ENCODE results near the gene CDH23. TPM values are rescaled to one million over a fixed set of nuclear protein-coding genes. Genes with fewer than 3 reads are reported as not detected.

Gene CDH23
- total RNA-seq, 2 experiments from 2014 or later: 4.0 to 4.5 TPM

DNA sequence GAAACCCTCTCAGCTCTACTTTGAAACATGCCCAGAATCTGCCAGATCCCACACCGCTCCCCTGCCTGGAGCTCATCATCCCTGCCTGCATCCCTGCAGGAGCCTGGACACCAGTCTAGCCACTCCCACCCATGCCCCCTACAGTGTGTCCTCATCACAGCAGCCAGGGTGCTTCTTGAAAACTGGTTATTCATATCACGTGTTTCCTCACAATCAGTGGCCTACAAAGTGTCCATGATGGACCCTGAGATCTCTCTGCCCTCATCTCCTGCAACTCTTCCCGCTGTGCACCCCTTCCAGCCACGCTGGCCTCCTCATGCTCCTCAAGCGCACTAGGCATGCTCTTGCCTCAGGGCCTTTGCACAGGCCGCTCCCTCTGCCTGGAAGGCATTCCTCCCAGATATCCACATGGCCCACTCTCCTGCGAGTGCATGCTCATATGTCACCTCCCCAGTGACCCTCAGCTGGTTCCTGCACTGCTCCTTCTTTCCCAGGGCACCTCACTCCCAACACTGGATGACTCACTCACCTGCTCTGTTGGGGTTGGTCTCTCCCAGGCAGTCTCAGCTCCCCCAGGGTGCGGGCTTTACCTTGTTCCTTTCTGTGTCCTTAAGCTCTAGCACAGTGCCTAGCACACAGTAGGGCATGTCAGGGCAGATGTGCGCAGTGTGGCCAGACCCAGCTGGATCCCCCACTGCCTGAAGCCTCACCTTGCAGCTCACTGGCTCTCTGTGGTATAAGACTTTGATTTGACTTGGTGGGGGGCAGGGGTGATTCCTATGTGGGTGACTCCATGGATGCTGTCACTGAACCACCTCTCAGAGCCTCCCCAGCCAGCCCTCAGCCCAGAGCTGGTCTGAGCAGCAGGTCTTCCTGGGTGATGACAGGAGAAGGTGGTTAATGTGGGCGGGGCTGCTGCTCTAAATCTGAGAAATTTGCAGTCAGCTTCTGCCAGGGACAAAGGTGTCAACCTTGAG is 37.3 kb downstream of the CDH23 start:
- H3K27ac Mint-ChIP-seq: no peak overlapping the region
- DNase-seq: no peak
- CTCF ChIA-PET: interaction anchor here (1.6 kb wide), 1 partner anchor 7 kb away, joined by 5 read pairs; no protein-coding TSS in a partner anchor

GRCh38 chr10:71434760-71435394 is 38.2 kb downstream of the CDH23 start:
- no peaks in the 10 kb centered on the region for H3K36me3 Mint-ChIP-seq (ENCODE audit: low read depth)
- no peak for DNase-seq
- ChIA-PET POLR2A (no interaction called here), CTCF (interaction anchor here (0.9 to 1.6 kb wide), 2 partner anchors 8 to 11 kb away, joined by 3 to 5 read pairs; no protein-coding TSS in a partner anchor)
- H3K4me1 Mint-ChIP-seq: no peaks in the 10 kb centered on the region
- no peak overlapping the region for H3K4me3 Mint-ChIP-seq
- H3K27ac Mint-ChIP-seq: no peak overlapping the region
- no peaks in the 10 kb centered on the region for H3K27me3 Mint-ChIP-seq
- H3K9me3 Mint-ChIP-seq: no peaks in the 10 kb centered on the region

More for the DNA sequence above, 37.3 kb downstream of the CDH23 start:
- Mint-ChIP-seq H3K4me1 (no peaks in the 10 kb centered on the region), H3K36me3 (ENCODE audit: low read depth) (no peaks in the 10 kb centered on the region), H3K4me3 (no peak overlapping the region), H3K27me3 (no peaks in the 10 kb centered on the region), H3K9me3 (no peaks in the 10 kb centered on the region)
- POLR2A ChIA-PET: no interaction called here

DNA sequence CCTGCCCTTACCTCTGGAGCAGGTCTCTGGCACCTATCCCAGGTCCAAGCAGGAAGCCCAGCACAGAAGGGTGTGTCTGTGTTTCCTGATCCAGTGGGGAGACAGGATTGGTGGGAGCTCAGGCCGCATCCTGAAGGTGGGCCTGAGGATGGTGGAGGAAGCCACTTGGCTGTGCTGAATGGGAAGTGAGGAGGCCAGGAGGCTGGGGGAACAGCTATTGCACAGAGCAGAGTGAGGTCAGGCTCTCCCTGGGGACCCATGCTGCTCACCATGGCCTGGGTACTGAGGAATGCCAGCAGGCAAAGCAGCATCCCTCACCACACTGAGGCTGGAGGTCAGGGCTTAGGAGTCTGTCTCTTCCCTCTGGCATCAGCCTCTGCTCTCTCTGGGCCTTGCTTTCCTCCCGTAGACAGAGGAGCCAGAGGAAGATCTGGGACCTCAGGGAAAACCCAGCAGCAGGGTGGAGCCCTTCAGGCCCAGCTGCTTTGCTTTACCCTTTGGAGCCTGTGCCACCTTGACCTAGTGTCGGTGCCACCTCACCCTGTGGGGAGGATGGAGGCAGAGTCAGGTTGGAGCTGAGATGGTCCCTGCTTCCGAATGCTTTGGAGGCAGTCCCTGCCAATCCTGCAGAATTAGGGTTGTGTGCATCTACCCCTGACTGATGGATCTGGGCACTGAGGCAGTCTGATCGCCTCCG is 39.0 kb downstream of the CDH23 start:
- Mint-ChIP-seq H3K27ac (no peak overlapping the region), H3K36me3 (ENCODE audit: low read depth) (no peaks in the 10 kb centered on the region), H3K4me3 (no peak overlapping the region), H3K4me1 (no peaks in the 10 kb centered on the region), H3K27me3 (no peaks in the 10 kb centered on the region), H3K9me3 (no peaks in the 10 kb centered on the region)
- no peak for DNase-seq
- ChIA-PET CTCF (interaction anchor here (0.9 to 1.6 kb wide), 2 partner anchors 9 to 10 kb away, joined by 3 to 5 read pairs; no protein-coding TSS in a partner anchor), POLR2A (no interaction called here)

GRCh38 chr10:71436268-71437125 is 39.8 kb downstream of the CDH23 start:
- H3K27ac Mint-ChIP-seq: no peak overlapping the region
- H3K4me1 Mint-ChIP-seq: no peaks in the 10 kb centered on the region
- no peaks in the 10 kb centered on the region for H3K27me3 Mint-ChIP-seq
- no peak for DNase-seq
- ChIA-PET CTCF (no interaction called here), POLR2A (no interaction called here)
- no peaks in the 10 kb centered on the region for H3K36me3 Mint-ChIP-seq (ENCODE audit: low read depth)
- no peaks in the 10 kb centered on the region for H3K9me3 Mint-ChIP-seq
- H3K4me3 Mint-ChIP-seq: no peak overlapping the region

DNA sequence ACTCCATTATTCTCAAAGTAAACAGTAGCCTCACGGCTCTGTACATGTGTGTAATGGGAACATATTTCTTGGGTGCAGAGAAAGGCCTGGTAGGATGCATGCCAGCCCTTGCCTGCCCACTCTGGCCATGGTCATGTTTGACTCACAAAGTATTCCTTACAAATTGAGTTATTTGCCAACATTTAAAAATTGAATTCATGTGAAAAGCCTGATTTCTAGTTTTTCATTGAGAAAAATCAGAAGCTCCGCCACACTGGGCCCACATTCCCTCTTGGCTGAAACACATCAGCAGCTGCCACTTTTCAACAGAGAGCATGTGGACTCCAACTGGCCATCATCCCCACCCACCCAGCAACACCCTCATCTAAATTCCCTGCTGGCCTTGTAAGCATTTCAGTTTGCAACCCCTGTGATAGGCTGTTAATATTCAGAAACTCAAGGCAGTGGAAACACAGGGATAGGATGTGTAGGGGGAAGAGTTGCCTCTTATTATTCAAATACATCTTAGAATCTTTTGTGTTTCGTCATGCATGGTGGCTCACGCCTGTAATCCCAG is 40.9 kb downstream of the CDH23 start:
- no peak overlapping the region for H3K4me3 Mint-ChIP-seq
- H3K4me1 Mint-ChIP-seq: no peaks in the 10 kb centered on the region
- H3K27ac Mint-ChIP-seq: no peak overlapping the region
- DNase-seq: no peak
- POLR2A ChIA-PET: no interaction called here
- no peaks in the 10 kb centered on the region for H3K9me3 Mint-ChIP-seq
- CTCF ChIA-PET: interaction anchor here (0.6 kb wide), 1 partner anchor 212 kb away, joined by 3 read pairs; no protein-coding TSS in a partner anchor
- no peaks in the 10 kb centered on the region for H3K36me3 Mint-ChIP-seq (ENCODE audit: low read depth)
- H3K27me3 Mint-ChIP-seq: no peaks in the 10 kb centered on the region

GRCh38 chr10:71438761-71439160 is 42.0 kb downstream of the CDH23 start:
- H3K4me1 Mint-ChIP-seq: no peaks in the 10 kb centered on the region
- ChIA-PET CTCF (interaction anchor here (0.6 kb wide), 1 partner anchor 115 kb away, joined by 3 read pairs; no protein-coding TSS in a partner anchor), POLR2A (no interaction called here)
- H3K36me3 Mint-ChIP-seq (ENCODE audit: low read depth): no peaks in the 10 kb centered on the region
- H3K27ac Mint-ChIP-seq: no peak overlapping the region
- no peaks in the 10 kb centered on the region for H3K27me3 Mint-ChIP-seq
- no peaks in the 10 kb centered on the region for H3K9me3 Mint-ChIP-seq
- no peak for DNase-seq
- H3K4me3 Mint-ChIP-seq: no peak overlapping the region

GRCh38 chr10:71439670-71440425 is 43.1 kb downstream of the CDH23 start:
- DNase-seq: no peak
- Mint-ChIP-seq H3K36me3 (ENCODE audit: low read depth) (no peaks in the 10 kb centered on the region), H3K27me3 (no peaks in the 10 kb centered on the region), H3K4me3 (no peak overlapping the region), H3K9me3 (no peaks in the 10 kb centered on the region), H3K27ac (no peak overlapping the region), H3K4me1 (no peaks in the 10 kb centered on the region)
- ChIA-PET CTCF (no interaction called here), POLR2A (no interaction called here)

- ChIA-PET CTCF (no interaction called here), POLR2A (no interaction called here)
- H3K27ac Mint-ChIP-seq: no peak overlapping the region
- DNase-seq: no peak
- H3K9me3 Mint-ChIP-seq: no peaks in the 10 kb centered on the region
- H3K36me3 Mint-ChIP-seq (ENCODE audit: low read depth): no peaks in the 10 kb centered on the region
- no peak overlapping the region for H3K4me3 Mint-ChIP-seq
- no peaks in the 10 kb centered on the region for H3K4me1 Mint-ChIP-seq
- H3K27me3 Mint-ChIP-seq: no peaks in the 10 kb centered on the region
These were observed 43.9 kb downstream of the CDH23 start for GRCh38 chr10:71440506-71441035.

DNA sequence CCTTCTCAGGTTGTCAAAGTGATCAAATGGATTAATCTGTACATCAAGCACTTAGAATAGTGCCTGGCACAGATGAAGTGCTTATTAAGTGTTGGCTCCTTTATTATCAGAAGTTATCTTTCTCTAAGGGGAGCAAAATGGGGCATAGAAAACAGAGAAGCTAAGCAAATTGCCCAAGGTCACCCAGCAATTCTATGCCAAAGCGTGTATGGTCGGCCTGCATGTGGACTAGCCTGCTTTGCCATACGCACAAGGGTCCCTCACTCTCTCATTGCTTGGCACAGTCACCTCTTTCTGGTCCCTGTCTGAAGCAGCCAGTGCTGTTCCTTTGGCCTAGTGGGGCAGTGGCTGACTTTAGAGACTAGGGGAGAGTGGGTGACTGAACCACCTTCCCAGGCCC is 45.3 kb downstream of the CDH23 start:
- Mint-ChIP-seq H3K4me1 (no peaks in the 10 kb centered on the region), H3K27me3 (no peaks in the 10 kb centered on the region), H3K9me3 (no peaks in the 10 kb centered on the region), H3K36me3 (ENCODE audit: low read depth) (no peaks in the 10 kb centered on the region), H3K4me3 (no peak overlapping the region), H3K27ac (no peak overlapping the region)
- DNase-seq: no peak
- CTCF ChIA-PET: no interaction called here
- POLR2A ChIA-PET: no interaction called here

DNA sequence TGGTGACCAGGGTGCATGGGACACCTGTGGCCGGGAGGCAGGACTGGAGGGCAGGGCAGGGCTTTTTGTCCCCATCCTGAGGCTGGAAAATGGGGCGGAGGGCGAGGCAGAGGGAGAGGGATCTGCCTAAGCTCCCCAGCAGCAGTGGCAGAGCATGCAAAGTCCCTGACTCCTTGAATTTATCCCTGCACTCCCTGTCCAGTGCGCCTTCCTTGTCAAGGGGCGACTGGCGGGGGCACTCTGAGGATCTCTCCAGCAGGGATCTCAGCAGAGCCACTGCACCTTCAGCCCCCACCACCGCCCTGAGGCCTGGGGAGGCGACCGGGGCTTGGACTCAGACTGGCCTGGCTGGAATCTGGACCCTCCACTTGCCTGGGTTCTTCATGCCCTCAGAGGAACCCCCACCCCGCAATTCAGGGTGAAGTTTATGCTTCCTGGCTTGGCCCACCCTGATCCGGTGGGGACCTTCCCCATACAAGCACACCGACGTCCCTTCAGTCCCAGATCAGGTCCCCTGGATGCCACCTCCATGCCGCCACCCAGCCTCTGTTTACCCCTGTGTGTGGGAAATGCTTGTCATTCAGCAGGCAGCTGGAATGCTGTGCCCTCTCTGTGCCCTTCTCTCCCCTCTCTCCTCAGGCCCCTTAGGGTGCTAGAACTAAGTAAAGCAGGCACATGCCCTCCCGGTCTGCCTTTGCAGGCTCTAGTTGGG is 46.3 kb downstream of the CDH23 start:
- H3K4me1 Mint-ChIP-seq: no peaks in the 10 kb centered on the region
- ChIA-PET POLR2A (no interaction called here), CTCF (interaction anchor here (1.0 kb wide), 1 partner anchor 127 kb away, joined by 3 read pairs; no protein-coding TSS in a partner anchor)
- H3K27ac Mint-ChIP-seq: no peak overlapping the region
- H3K27me3 Mint-ChIP-seq: no peaks in the 10 kb centered on the region
- H3K36me3 Mint-ChIP-seq (ENCODE audit: low read depth): no peaks in the 10 kb centered on the region
- H3K4me3 Mint-ChIP-seq: no peak overlapping the region
- H3K9me3 Mint-ChIP-seq: no peaks in the 10 kb centered on the region
- DNase-seq: no peak

DNA sequence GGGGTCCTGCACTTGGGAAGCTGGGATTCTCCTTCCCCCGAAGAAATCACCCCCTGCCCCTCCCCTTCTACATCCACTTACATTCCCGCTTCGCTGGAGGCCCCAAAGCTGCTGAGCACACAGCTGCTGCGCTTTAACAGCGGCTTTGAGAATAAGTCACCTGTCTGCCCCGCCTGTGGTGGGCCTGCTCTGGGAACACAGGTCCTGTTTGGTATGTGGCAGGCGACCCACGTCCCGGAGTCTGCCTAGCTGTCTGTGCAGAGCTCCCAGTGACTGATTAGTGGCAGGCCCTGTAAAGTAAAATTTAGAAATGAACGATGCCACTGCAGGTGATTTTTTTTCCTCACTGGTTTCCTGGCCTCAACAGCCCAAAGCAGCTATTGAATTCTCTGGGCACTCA is 47.0 kb downstream of the CDH23 start:
- CTCF ChIA-PET: no interaction called here
- H3K4me1 Mint-ChIP-seq: no peaks in the 10 kb centered on the region

More for the DNA sequence above, 47.0 kb downstream of the CDH23 start:
- no peaks in the 10 kb centered on the region for H3K27me3 Mint-ChIP-seq
- no peaks in the 10 kb centered on the region for H3K9me3 Mint-ChIP-seq
- no peaks in the 10 kb centered on the region for H3K36me3 Mint-ChIP-seq (ENCODE audit: low read depth)
- POLR2A ChIA-PET: no interaction called here
- H3K27ac Mint-ChIP-seq: no peak overlapping the region
- no peak for DNase-seq
- no peak overlapping the region for H3K4me3 Mint-ChIP-seq

Data from activated CD4-positive, alpha-beta T cell treated with anti-CD3 and anti-CD28 coated beads, Interleukin-2, amount 10 ng/mL, durations not matched to agents 7 days and 5 days (primary cell).